IPS-11a (cell line): ENCODE data around the gene FXYD6.
A peak's percentile ranks its signal among the peaks of the same experiment; 100 is the strongest.
"Not testable (repeated sequence)": the region's sequence is repeated elsewhere in the genome, so short reads cannot be mapped to it uniquely, and the experiment has no call there.

Source experiments
- H3K4me3 ChIP-seq: one replicate; pipeline ENCODE4 v1.5.1; 2013; ENCODE audit warnings: low read depth, low read length, control low read depth

The FXYD6 gene, protein sequence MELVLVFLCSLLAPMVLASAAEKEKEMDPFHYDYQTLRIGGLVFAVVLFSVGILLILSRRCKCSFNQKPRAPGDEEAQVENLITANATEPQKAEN

GRCh38 chr11:117876341-117877119, at the start of gene FXYD6:
TSS of gene FXYD6 (minus strand) at chr11:117876658. CDS start at chr11:117842776, 33,882 bp downstream.
- H3K4me3 ChIP-seq: peak within 1 kb of the TSS; percentile 59

- not testable (repeated sequence) for H3K4me3 ChIP-seq
These were observed 49.7 kb upstream of the FXYD6 start for GRCh38 chr11:117926166-117926565.

DNA sequence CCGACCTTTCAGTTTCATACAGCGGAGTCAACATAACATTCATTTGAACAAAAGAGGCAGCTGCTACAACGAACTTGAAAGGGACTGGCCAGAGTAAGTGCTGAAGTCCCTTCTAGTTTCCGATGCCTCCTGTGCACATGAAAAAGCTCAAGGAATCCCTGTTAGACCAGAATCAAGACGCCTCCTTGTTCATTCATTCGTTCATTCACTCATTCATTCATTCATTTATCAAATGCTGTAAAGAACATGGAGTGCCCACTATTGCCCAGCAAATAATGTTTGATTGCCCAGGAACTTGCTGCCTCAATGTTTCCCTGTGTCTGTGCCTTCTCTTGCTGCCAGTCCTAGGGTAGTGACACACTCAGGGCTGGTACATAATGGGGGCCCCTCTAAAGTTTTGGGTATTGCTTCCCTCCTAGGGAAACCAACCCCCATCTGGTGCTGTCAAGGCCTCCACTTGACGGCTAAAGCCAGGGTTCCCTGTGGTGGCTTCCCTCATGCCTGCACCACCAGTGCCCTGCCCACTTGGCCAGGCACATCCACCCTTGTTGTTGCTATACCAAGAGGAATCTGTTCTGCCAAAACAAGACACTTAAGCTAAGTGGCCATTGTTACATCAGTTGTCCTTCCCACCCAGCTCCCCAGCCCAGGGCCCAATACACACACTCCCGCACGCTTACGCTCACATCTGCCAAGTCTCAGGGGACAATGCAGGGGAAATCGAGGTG, 48.9 kb upstream of the FXYD6 start:
- H3K4me3 ChIP-seq: no peak overlapping the region

- H3K4me3 ChIP-seq: no peak overlapping the region
These were observed 48.2 kb upstream of the FXYD6 start for GRCh38 chr11:117924631-117925170.

GRCh38 chr11:117923773-117924172, 47.3 kb upstream of the FXYD6 start:
- H3K4me3 ChIP-seq: no peak overlapping the region

GRCh38 chr11:117923275-117923674, 46.8 kb upstream of the FXYD6 start:
- H3K4me3 ChIP-seq: no peak overlapping the region

- no peak overlapping the region for H3K4me3 ChIP-seq
These were observed 45.4 kb upstream of the FXYD6 start for GRCh38 chr11:117921893-117922292.

DNA sequence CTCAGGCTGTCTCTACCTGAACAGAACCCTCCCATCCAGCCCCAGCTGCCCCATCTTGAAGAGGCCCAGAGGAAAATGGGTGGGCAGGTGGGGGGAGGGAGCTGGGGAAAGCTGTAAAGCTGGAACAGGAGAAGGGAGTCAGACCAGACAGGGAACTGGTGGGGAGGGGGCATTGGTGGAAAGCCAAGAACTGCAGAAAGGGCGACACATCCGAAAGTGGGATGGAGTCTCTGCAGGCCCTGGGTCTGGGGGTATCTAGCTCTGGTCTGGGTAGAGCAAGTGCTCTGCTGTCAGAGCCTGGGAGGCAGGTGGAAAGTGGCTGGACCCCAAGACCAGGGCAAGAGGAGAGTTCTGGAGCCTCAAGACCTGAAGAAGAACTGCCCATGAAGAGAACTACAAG, 45.0 kb upstream of the FXYD6 start:
- no peak overlapping the region for H3K4me3 ChIP-seq

DNA sequence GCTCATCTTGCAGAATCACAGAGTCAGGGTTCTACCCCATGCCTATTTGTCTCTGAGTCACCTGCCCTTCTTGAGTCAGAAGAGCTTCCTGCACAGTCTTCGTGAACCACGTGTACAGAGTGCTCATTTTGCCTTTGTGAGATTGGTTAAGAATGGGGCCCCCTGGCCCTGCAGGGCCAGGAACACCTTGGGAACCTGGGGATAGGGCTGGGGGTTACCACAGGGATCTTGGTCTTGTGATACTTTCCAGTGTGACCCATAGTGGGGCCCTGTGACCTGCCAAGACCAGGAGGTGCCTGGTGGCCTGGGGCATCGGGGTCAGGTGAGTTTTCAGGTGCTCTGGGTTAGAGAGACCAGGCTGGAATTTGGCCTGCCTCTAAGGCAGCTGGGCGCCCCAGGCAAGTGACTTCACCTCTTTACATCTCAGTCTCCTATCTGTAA, 43.3 kb upstream of the FXYD6 start:
- no peak overlapping the region for H3K4me3 ChIP-seq

- no peak overlapping the region for H3K4me3 ChIP-seq
These were observed 42.9 kb upstream of the FXYD6 start for GRCh38 chr11:117919341-117919740.

DNA sequence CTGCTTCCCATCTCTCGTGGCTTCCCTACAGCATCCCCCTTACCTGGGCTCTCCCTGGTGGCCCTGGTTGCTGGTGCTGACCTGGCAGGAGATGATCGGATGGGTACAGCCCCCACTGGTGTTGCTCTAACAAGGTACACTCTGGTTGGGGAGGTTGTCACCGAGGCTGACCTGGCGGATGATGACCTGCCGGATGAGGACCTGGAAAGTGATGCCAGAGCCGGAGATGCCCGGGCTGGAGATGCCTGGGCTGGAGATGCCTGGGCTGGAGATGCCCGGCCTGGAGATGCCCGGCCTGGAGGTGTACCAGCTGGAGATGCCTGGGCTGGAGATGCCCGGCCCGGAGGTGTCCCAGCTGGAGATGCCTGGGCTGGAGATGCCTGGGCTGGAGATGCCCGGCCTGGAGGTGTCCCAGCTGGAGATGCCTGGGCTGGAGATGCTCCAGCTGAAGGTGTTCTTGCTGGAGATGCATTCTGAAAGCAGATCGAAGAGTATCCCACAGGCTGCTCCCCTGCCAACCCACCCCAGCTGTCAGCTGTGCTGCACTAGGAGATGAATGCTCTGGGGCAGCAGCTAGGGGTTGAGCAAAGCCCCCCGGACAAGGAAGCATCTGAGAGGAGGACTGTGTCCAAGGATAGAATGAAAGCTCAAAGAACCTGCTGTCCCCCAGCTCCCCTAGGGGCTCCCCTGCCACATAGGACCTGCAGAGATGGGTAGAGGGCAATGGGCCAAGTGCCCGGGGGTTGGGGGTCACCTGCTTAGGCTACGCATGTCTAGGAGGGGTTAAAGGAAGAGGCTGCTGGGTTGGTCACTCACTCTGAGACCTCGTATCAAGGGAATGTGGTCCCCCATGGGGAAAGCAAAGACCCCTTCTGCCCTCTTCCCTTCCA, 42.2 kb upstream of the FXYD6 start:
- no peak overlapping the region for H3K4me3 ChIP-seq

DNA sequence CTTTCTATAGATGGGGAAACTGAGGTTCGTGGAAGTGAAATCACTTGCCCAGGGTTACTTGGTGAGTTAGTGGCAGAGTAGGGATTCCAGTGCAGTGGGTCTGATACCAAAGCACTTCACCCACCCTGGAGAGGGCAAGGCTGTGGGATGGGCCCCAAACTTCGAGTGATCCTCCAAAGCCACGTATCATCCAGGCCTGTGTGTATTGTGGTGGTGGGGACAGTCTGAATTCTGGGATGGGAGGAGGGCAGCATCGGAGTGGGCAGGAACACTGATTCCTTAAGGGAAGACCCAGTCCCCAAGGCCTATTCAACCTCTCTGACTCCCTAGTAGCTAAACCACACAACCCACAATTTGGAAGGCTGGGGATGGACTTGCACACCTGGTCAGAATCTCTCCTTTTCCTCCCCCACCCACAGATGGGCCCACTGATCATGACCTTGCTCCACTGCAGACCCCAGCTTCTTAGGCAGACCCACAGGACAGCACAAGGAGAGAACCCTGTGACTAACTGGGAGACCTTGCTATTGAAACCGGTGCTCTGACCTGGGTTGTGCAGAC, 41.2 kb upstream of the FXYD6 start:
- H3K4me3 ChIP-seq: no peak overlapping the region

DNA sequence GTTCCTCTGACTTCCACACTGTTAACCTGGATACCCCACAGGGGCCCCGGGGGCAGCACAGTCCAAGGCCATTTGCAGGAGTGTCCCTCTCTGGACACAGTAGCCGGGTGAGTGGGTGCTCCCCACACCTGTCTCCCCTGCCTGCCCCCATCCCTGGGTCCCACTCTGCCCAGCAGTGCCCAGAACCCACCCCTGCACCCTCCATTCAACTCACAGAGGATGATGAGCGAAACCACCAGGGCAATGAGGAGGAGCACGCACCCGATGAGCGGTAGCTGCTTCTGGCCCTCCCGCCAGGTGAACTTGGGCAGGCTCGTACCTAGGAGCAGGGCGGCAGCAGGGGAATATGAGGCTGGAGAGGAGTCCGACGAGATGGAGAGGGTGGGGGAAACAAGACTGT, 40.5 kb upstream of the FXYD6 start:
- H3K4me3 ChIP-seq: no peak overlapping the region

- no peak overlapping the region for H3K4me3 ChIP-seq
These were observed 39.3 kb upstream of the FXYD6 start for GRCh38 chr11:117915672-117916235.

DNA sequence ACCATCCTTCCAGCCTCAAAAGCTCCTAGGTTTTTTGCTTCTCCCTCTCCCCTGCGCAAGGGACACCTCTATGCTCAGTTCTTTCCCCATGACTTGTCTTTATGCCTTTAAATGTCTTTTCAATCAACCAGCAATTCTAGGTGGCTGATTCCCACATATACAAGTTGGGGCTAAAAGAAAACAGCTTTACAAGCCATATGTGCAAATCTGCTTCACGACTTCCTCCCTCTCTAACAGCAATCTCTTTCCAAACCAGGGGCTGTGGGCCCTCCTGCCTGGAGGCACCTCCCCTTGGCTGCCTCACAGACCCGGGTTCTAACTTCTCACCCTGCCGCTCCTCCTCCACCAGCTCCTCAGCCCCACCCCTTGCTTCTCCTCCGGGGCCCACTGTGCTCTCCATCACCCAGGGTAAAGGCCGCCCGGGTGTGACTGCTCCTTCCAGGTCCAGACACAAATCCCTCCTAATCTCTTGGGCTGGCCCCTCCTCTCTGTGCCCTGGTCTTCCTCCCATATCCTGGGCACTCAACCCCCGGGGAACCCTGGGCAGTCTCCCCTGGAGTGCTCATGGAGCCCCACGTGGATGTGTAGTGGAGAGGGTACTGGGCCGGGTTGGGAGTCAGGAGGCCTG, 38.6 kb upstream of the FXYD6 start:
- no peak overlapping the region for H3K4me3 ChIP-seq

DNA sequence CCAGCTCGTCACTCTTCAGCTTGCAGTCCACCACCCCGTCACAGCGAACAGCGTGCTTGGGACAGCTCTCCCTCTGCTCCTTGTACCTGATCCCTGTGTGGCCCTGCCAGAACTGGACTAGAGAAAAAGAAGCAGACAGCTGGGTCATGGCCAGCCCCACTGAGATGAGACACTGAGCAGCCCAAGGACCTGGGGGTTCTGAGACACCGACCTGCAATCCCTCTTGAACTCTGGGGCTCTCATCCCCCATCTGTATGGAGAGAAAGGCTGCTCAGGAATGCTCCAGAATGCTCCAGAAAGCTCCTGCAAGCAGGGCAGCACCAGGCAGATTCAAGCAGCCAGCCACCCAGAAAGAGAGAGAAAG, 37.9 kb upstream of the FXYD6 start:
- no peak overlapping the region for H3K4me3 ChIP-seq

- H3K4me3 ChIP-seq: no peak overlapping the region
These were observed 37.4 kb upstream of the FXYD6 start for GRCh38 chr11:117913736-117914397.

GRCh38 chr11:117912497-117912896, 36.0 kb upstream of the FXYD6 start:
- H3K4me3 ChIP-seq: no peak overlapping the region

- H3K4me3 ChIP-seq: no peak overlapping the region
These were observed 35.2 kb upstream of the FXYD6 start for GRCh38 chr11:117911694-117912093.
